SK-N-SH (cell line): Measurements from ENCODE around the gene ZNF550. TPM values are rescaled to one million over a fixed set of nuclear protein-coding genes. Genes with fewer than 3 reads are reported as not detected.

Source experiments
- CTCF ChIA-PET: fragments of 300-600, 350-600 bp; formaldehyde crosslinking; extraction: SDS; loops from one replicate; lab custom pipeline; 2021; lab: Yijun Ruan, JAX
- POLR2A ChIA-PET: fragments of 350-600 bp; sonication (Branson Sonifier 250); formaldehyde crosslinking; extraction: SDS; loops from one replicate; lab custom pipeline; 2020; ENCODE audit warnings: antibody characterized with exemption, inconsistent platforms; lab: Yijun Ruan, JAX
- DNase-seq: peaks from one replicate; pipeline ENCODE4 v3.0.0; 2012
- H2AFZ ChIP-seq: fragments of 200-600 bp; sonication (generic); 2 replicates; pipeline ENCODE4 v1.8.1; 2016; ENCODE audit warnings: antibody characterized with exemption, mild to moderate bottlenecking, low read depth
- H3F3A ChIP-seq: fragments of 200-600 bp; sonication (generic); replicated peaks from 2 replicates; pipeline ENCODE3; 2016; ENCODE audit warnings: antibody characterized with exemption, mild to moderate bottlenecking; ENCODE audit not compliant: insufficient read depth
- H3K27ac ChIP-seq, 2 experiments: fragments of 200-500 bp in 1 of 2; fragments of 200-600 bp in 1 of 2; sonication (Bioruptor generic) in 1 of 2; sonication (generic), shearing (Covaris generic) in 1 of 2; 2 replicates each; pipeline versions ENCODE4 v1.5.1 to v1.6.1; 2014 to 2016; ENCODE audit warnings: low read depth in 2 of 2, inconsistent platforms in 1 of 2, low read length in 1 of 2, mild to moderate bottlenecking in 1 of 2, mixed read lengths in 1 of 2
- H3K27me3 ChIP-seq: fragments of 200-600 bp; sonication (generic), shearing (Covaris generic); 2 replicates; pipeline ENCODE4 v1.6.1; 2016; ENCODE audit warnings: mixed run types; ENCODE audit not compliant: insufficient read depth
- H3K36me3 ChIP-seq, 2 experiments: fragments of 200-500 bp in 1 of 2; fragments of 200-600 bp in 1 of 2; sonication (Bioruptor generic) in 1 of 2; sonication (generic) in 1 of 2; replicated peaks in 1 of 2; 2 replicates each; pipeline versions ENCODE3 to v1.5.1; 2014 to 2016; ENCODE audit warnings: low read length in 1 of 2, mild to moderate bottlenecking in 1 of 2; ENCODE audit not compliant: insufficient read depth in 2 of 2, control insufficient read depth in 1 of 2
- H3K4me1 ChIP-seq, 2 experiments: fragments of 200-500 bp in 1 of 2; fragments of 200-600 bp in 1 of 2; sonication (Bioruptor generic) in 1 of 2; sonication (generic), shearing (Covaris generic) in 1 of 2; 2 replicates each; pipeline versions ENCODE4 v1.5.1 to v1.6.1; 2014 to 2016; ENCODE audit warnings: low read depth in 1 of 2, low read length in 1 of 2, mixed run types in 1 of 2; ENCODE audit not compliant: insufficient read depth in 2 of 2, control insufficient read depth in 1 of 2
- H3K4me2 ChIP-seq: fragments of 200-600 bp; sonication (generic), shearing (Covaris generic); 2 replicates; pipeline ENCODE4 v1.6.1; 2017; ENCODE audit warnings: mixed run types
- H3K4me3 ChIP-seq, 2 experiments: fragments of 200-500 bp in 1 of 2; fragments of 200-600 bp in 1 of 2; sonication (Bioruptor generic) in 1 of 2; sonication (generic), shearing (Covaris generic) in 1 of 2; 2 replicates each; pipeline versions ENCODE4 v1.5.1 to v1.8.1; 2014 to 2016; ENCODE audit warnings: low read depth in 2 of 2, inconsistent platforms in 1 of 2, low read length in 1 of 2, mild to moderate bottlenecking in 1 of 2, mixed read lengths in 1 of 2, moderate library complexity in 1 of 2
- H3K79me2 ChIP-seq: fragments of 200-600 bp; sonication (generic); 2 replicates; pipeline ENCODE4 v1.8.1; 2017; ENCODE audit warnings: mild to moderate bottlenecking; ENCODE audit not compliant: insufficient read depth
- H3K9ac ChIP-seq: fragments of 200-600 bp; sonication (generic); 2 replicates; pipeline ENCODE4 v1.6.1; 2017; ENCODE audit warnings: mixed run types
- H3K9me2 ChIP-seq: fragments of 200-600 bp; sonication (generic); 2 replicates; pipeline ENCODE4 v1.6.1; 2017; ENCODE audit warnings: mixed run types
- H3K9me3 ChIP-seq: fragments of 200-600 bp; sonication (generic); 2 replicates; pipeline ENCODE4 v1.6.1; 2017; ENCODE audit warnings: mixed run types, mild to moderate bottlenecking, moderate library complexity
- H4K20me1 ChIP-seq: fragments of 200-600 bp; sonication (generic); 2 replicates; pipeline ENCODE4 v1.6.1; 2017; ENCODE audit warnings: mild to moderate bottlenecking, mixed run types; ENCODE audit not compliant: insufficient read depth
- EP300 ChIP-seq, 2 experiments: IDR thresholded peaks; 2 replicates each; pipeline versions ENCODE4 v1.4.0 to v1.6.1; 2012; ENCODE audit warnings: borderline replicate concordance in 1 of 2, low read depth in 1 of 2, low read length in 1 of 2
- FOXJ3 ChIP-seq: sonication (generic); formaldehyde crosslinking; IDR thresholded peaks from 2 replicates; pipeline ENCODE4 v1.5.1; 2020; ENCODE audit warnings: mild to moderate bottlenecking, missing genetic modification reagents
- GATA2 ChIP-seq: sonication (generic); formaldehyde crosslinking; IDR thresholded peaks from 2 replicates; pipeline ENCODE4 v1.5.0; 2020; ENCODE audit warnings: mild to moderate bottlenecking, missing genetic modification reagents
- PBX3 ChIP-seq: IDR thresholded peaks from 2 replicates; pipeline ENCODE4; 2012
- REST ChIP-seq: IDR thresholded peaks from 2 replicates; pipeline ENCODE4 v1.6.1; 2012; ENCODE audit warnings: mild to moderate bottlenecking, low read depth, low read length, moderate library complexity
- TEAD4 ChIP-seq: IDR thresholded peaks from 2 replicates; pipeline ENCODE4 v1.4.0; 2012; ENCODE audit warnings: mild to moderate bottlenecking, borderline replicate concordance; ENCODE audit not compliant: insufficient read depth
- WGBS: methylation state at CpG from one replicate; pipeline ENCODE4 v1.1.6; 2017; ENCODE audit warnings: low lambda C conversion rate; 5-methylcytosine and 5-hydroxymethylcytosine counted together
- polyA plus RNA-seq, 3 experiments: library from polyadenylated mRNA; depleted of rRNA; stranded (reverse); fragments of >200 nt; gene quantifications; 2 replicates each; pipeline ENCODE4 v1.2.3, GENCODE V29; 2012
- TF ChIP-seq, protein P1 (sequence below): IDR thresholded peaks from 2 replicates; pipeline ENCODE4 v1.4.0; 2012; ENCODE audit warnings: low read depth, borderline replicate concordance
- TF ChIP-seq, protein P2 (sequence below): fragments of 150-350 bp; IDR thresholded peaks from 2 replicates; pipeline ENCODE4 v1.6.1; 2017; ENCODE audit warnings: antibody characterized with exemption, low read length, low read depth, borderline replicate concordance
- TF ChIP-seq, protein P3 (sequence below): IDR thresholded peaks from 2 replicates; pipeline ENCODE4 v1.4.0; 2012; ENCODE audit warnings: low read depth

The ZNF550 gene
- polyA plus RNA-seq, 1 of the 3 experiments (the other 2 are of a cell fraction) = 5.7 TPM

DNA sequence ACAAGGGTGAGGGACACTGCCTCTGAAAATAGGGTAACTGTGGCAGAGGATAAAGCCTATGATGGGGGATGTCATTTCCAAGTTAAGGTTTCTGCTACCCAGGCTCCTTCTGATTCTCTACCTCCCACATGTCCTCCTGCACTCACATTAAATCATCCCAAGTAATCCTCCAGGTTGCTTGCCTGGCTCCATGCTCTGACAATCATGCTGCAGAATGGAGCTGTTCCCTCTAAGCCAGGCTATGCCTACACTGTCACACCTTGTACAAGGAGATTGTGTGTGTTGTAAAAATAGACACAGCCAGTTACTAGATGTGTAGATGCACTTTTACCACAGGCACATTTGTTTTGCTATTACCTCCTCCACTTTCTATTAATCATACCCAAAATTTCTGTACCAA is 11.0 kb upstream of the ZNF550 start:
- no peaks in the 10 kb centered on the region for H4K20me1 ChIP-seq
- H3K27ac ChIP-seq = no peak overlapping the region
- peaks cover 30% of the 10 kb centered on the region; the same call in 1 of the 2 replicates for H3K9me3 ChIP-seq
- peaks cover 6% of the 10 kb centered on the region for H3F3A ChIP-seq
- ChIA-PET CTCF (no interaction called here), POLR2A (no interaction called here)
- H3K4me1 ChIP-seq = no peaks in the 10 kb centered on the region
- H3K27me3 ChIP-seq = no peaks in the 10 kb centered on the region
- no peak for TF ChIP-seq PBX3
- H3K36me3 ChIP-seq = peaks cover 40 to 41% of the 10 kb centered on the region in 2 experiments
- no peaks in the 10 kb centered on the region for H3K9me2 ChIP-seq
- H3K4me2 ChIP-seq = no peak overlapping the region
- H3K4me3 ChIP-seq = no peak overlapping the region; a peak in 1 of 4 replicates
- no peaks in the 10 kb centered on the region for H3K79me2 ChIP-seq
- H2AFZ ChIP-seq = no peak overlapping the region
- DNase-seq = no peak
- H3K9ac ChIP-seq = no peak overlapping the region

DNA sequence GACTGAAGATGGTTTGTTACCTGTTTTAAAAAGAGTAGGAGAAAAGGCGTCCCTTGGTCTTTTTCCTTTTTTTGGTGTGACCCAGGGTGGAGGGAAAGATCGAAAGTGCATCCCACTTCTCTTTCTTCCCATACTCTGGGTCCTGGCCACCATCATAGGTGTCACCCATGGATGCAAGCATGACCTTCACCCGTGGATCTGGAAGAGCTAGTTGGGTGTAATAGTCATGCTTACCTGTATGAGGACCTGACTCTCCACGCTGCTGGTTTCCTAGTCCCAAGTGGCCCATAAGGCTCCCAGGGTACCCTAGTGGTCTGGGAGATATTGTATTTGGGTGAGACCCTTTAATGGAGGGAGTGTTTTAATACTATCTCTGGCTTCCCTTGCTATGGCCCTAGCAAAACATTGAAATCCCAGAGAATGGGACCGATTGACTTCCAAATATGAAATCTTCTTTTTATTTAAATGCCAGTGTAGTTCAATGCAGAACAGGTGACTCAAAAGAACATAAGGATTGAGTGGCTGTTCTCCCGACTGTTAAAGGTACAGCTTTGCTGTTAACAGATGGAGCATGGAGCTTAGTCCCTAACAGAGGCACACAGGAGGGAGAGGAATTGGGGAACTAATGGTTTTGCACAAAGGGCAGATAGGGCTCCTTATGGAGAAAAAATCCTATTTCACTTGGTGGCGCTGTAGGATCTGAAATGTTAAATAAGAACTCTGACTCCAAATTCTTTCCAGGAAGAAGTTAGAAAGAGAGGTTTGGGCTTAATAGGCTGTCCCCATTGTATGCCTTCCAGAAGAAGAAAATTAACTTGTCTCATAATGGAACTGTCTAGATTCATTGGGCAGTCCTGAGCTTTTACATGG is 7.0 kb upstream of the ZNF550 start:
- Histone ChIP-seq H3K9me3 (peaks cover 26% of the 10 kb centered on the region; the same call in 1 of the 2 replicates), H3K36me3 (peaks cover under 1 to 4% of the 10 kb centered on the region in 2 experiments), H3K4me2 (no peak overlapping the region), H3K27ac (no peak overlapping the region), H3K9ac (no peak overlapping the region), H4K20me1 (no peaks in the 10 kb centered on the region), H3K4me1 (no peaks in the 10 kb centered on the region), H2AFZ (no peak overlapping the region), H3K79me2 (no peaks in the 10 kb centered on the region), H3K27me3 (no peaks in the 10 kb centered on the region), H3K9me2 (no peaks in the 10 kb centered on the region), H3F3A (peaks cover 6% of the 10 kb centered on the region), H3K4me3 (no peak overlapping the region)
- 28% methylated on average over 7 of the region's 7 CpGs for WGBS
- ChIA-PET CTCF (no interaction called here), POLR2A (no interaction called here)
- TF ChIP-seq FOXJ3 (CRISPR knock-in tag) = no peak
- TF ChIP-seq, protein P1, sequence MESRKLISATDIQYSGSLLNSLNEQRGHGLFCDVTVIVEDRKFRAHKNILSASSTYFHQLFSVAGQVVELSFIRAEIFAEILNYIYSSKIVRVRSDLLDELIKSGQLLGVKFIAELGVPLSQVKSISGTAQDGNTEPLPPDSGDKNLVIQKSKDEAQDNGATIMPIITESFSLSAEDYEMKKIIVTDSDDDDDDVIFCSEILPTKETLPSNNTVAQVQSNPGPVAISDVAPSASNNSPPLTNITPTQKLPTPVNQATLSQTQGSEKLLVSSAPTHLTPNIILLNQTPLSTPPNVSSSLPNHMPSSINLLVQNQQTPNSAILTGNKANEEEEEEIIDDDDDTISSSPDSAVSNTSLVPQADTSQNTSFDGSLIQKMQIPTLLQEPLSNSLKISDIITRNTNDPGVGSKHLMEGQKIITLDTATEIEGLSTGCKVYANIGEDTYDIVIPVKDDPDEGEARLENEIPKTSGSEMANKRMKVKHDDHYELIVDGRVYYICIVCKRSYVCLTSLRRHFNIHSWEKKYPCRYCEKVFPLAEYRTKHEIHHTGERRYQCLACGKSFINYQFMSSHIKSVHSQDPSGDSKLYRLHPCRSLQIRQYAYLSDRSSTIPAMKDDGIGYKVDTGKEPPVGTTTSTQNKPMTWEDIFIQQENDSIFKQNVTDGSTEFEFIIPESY = no peak
- DNase-seq = no peak

GRCh38 chr19:57563547-57563946 is 3.9 kb upstream of the ZNF550 start:
- no peak for DNase-seq
- Histone ChIP-seq H3K36me3 (no peaks in the 10 kb centered on the region), H3K4me1 (peaks cover 0 to under 1% of the 10 kb centered on the region in 2 experiments; a peak in 2 of 4 replicates), H3K4me2 (no peak overlapping the region), H3K79me2 (peaks cover 10% of the 10 kb centered on the region), H3K4me3 (no peak overlapping the region), H3K27me3 (no peaks in the 10 kb centered on the region), H3K9me2 (no peaks in the 10 kb centered on the region), H3K9ac (no peak overlapping the region), H4K20me1 (no peaks in the 10 kb centered on the region), H3K9me3 (peaks cover 26% of the 10 kb centered on the region; the same call in 1 of the 2 replicates), H2AFZ (no peak overlapping the region), H3K27ac (no peak overlapping the region), H3F3A (peaks cover 6% of the 10 kb centered on the region)
- WGBS = 0% methylated on average over 1 of the region's 1 CpG
- ChIA-PET CTCF (no interaction called here), POLR2A (no interaction called here)
- no peak for TF ChIP-seq EP300 (IDR thresholded peaks at IDR 0.05; ENCODE audit: borderline replicate concordance in 1 of 2, low read depth in 1 of 2, low read length in 1 of 2)
- TF ChIP-seq, protein P2, sequence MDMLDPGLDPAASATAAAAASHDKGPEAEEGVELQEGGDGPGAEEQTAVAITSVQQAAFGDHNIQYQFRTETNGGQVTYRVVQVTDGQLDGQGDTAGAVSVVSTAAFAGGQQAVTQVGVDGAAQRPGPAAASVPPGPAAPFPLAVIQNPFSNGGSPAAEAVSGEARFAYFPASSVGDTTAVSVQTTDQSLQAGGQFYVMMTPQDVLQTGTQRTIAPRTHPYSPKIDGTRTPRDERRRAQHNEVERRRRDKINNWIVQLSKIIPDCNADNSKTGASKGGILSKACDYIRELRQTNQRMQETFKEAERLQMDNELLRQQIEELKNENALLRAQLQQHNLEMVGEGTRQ = no peak
- TF ChIP-seq REST = no peak
- no peak for TF ChIP-seq FOXJ3 (CRISPR knock-in tag)
- TF ChIP-seq TEAD4 = no peak
- TF ChIP-seq GATA2 (CRISPR knock-in tag) = no peak
- TF ChIP-seq, protein P3, sequence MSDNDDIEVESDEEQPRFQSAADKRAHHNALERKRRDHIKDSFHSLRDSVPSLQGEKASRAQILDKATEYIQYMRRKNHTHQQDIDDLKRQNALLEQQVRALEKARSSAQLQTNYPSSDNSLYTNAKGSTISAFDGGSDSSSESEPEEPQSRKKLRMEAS = no peak
